SIG-M5 treated with dmso at 0.1 percent for 504 hours (cell line): Measurements from ENCODE around the gene AIPL1.

Experiments used
- DNase-seq: peaks from one replicate; lab custom pipeline; 2025; ENCODE audit not compliant: unreplicated experiment; lab: John Stamatoyannopoulos, UW

Gene AIPL1

GRCh38 chr17:6374761-6375312 is 60.1 kb downstream of the AIPL1 start:
- DNase-seq, result no peak

GRCh38 chr17:6374271-6374691 is 60.6 kb downstream of the AIPL1 start:
- DNase-seq, result no peak
